Osteoblast (primary cell): ENCODE results near the gene ASPG. TPM values are rescaled to one million over a fixed set of nuclear protein-coding genes. Genes with fewer than 3 reads are reported as not detected.

ENCODE experiments used
- DNase-seq: peaks from one replicate; pipeline ENCODE4 v3.0.0; 2011; ENCODE audit warnings: low spot score, mixed read lengths; ENCODE audit not compliant: insufficient read length; ENCODE audit errors: missing footprints
- H2AFZ ChIP-seq: 2 replicates; pipeline ENCODE4 v1.6.0; 2011; ENCODE audit warnings: mild to moderate bottlenecking, low read length
- H3K27ac ChIP-seq: 2 replicates; pipeline ENCODE4 v1.5.1; 2011; ENCODE audit warnings: mild to moderate bottlenecking, low read depth, low read length, moderate library complexity
- H3K27me3 ChIP-seq: 2 replicates; pipeline ENCODE4 v1.6.0; 2012; ENCODE audit warnings: mild to moderate bottlenecking, control low read depth, inconsistent platforms, low read length, moderate library complexity; ENCODE audit not compliant: insufficient read depth
- H3K36me3 ChIP-seq: 2 replicates; pipeline ENCODE4 v1.5.1; 2011; ENCODE audit warnings: mild to moderate bottlenecking, low read length, control low read depth, moderate library complexity; ENCODE audit not compliant: insufficient read depth
- H3K4me1 ChIP-seq: 2 replicates; pipeline ENCODE4 v1.5.1; 2011; ENCODE audit warnings: mild to moderate bottlenecking, low read length, control low read depth, moderate library complexity; ENCODE audit not compliant: insufficient read depth
- H3K4me2 ChIP-seq: 2 replicates; pipeline ENCODE4 v1.6.0; 2011; ENCODE audit warnings: mild to moderate bottlenecking, low read length; ENCODE audit not compliant: insufficient read depth
- H3K4me3 ChIP-seq: fragments of 200-600 bp; sonication (generic); 3 replicates; pipeline ENCODE4 v1.5.1; 2012; ENCODE audit warnings: mild to moderate bottlenecking, low read length, inconsistent platforms; ENCODE audit not compliant: insufficient read depth
- H3K79me2 ChIP-seq: 2 replicates; pipeline ENCODE4 v1.6.0; 2012; ENCODE audit warnings: mild to moderate bottlenecking, low read length, control low read depth, inconsistent platforms; ENCODE audit not compliant: insufficient read depth
- H3K9me3 ChIP-seq: 2 replicates; pipeline ENCODE4 v1.5.1; 2011; ENCODE audit warnings: low read depth, low read length, control low read depth
- H4K20me1 ChIP-seq: 2 replicates; pipeline ENCODE4 v1.6.0; 2012; ENCODE audit warnings: mild to moderate bottlenecking, low read length, control low read depth; ENCODE audit not compliant: insufficient read depth
- total RNA-seq: library from RNA; depleted of rRNA; stranded (reverse); fragments of >200 nt; gene quantifications from 2 replicates; pipeline ENCODE4 v1.2.3, GENCODE V29; 2012
- TF ChIP-seq, protein P1 (sequence below): IDR thresholded peaks from 2 replicates; pipeline ENCODE4 v1.5.1; 2011; ENCODE audit warnings: mild to moderate bottlenecking, low read depth, low read length, moderate library complexity; ENCODE audit errors: extremely low read depth

Gene ASPG
- total RNA-seq, 1 donor, result not detected

- no peaks in the 10 kb centered on the region for H3K9me3 ChIP-seq
- DNase-seq, result peak; percentile 96
Observed at GRCh38 chr14:104130974-104131651, 45.6 kb downstream of the ASPG start.

GRCh38 chr14:104131968-104132732 is 46.6 kb downstream of the ASPG start:
- Histone ChIP-seq H3K36me3 (no peaks in the 10 kb centered on the region), H3K27ac (no peak overlapping the region), H3K4me3 (no peak overlapping the region), H3K9me3 (no peaks in the 10 kb centered on the region), H3K4me2 (no peak overlapping the region), H3K27me3 (peaks cover 19% of the 10 kb centered on the region), H4K20me1 (no peaks in the 10 kb centered on the region), H3K79me2 (no peaks in the 10 kb centered on the region), H3K4me1 (no peaks in the 10 kb centered on the region), H2AFZ (no peak overlapping the region)
- DNase-seq, result peak; percentile 58
- TF ChIP-seq, protein P1, sequence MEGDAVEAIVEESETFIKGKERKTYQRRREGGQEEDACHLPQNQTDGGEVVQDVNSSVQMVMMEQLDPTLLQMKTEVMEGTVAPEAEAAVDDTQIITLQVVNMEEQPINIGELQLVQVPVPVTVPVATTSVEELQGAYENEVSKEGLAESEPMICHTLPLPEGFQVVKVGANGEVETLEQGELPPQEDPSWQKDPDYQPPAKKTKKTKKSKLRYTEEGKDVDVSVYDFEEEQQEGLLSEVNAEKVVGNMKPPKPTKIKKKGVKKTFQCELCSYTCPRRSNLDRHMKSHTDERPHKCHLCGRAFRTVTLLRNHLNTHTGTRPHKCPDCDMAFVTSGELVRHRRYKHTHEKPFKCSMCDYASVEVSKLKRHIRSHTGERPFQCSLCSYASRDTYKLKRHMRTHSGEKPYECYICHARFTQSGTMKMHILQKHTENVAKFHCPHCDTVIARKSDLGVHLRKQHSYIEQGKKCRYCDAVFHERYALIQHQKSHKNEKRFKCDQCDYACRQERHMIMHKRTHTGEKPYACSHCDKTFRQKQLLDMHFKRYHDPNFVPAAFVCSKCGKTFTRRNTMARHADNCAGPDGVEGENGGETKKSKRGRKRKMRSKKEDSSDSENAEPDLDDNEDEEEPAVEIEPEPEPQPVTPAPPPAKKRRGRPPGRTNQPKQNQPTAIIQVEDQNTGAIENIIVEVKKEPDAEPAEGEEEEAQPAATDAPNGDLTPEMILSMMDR, result no peak

More at GRCh38 chr14:104130974-104131651, 45.6 kb downstream of the ASPG start:
- no peaks in the 10 kb centered on the region for H4K20me1 ChIP-seq
- H2AFZ ChIP-seq, result no peak overlapping the region
- TF ChIP-seq, protein P1, result peak; percentile 56
- H3K27ac ChIP-seq, result no peak overlapping the region
- peaks cover 10% of the 10 kb centered on the region for H3K27me3 ChIP-seq
- no peaks in the 10 kb centered on the region for H3K36me3 ChIP-seq
- H3K4me3 ChIP-seq, result no peak overlapping the region
- H3K4me2 ChIP-seq, result no peak overlapping the region
- H3K4me1 ChIP-seq, result no peaks in the 10 kb centered on the region
- H3K79me2 ChIP-seq, result no peaks in the 10 kb centered on the region

GRCh38 chr14:104132981-104133380 is 47.5 kb downstream of the ASPG start:
- peak; percentile 68 for DNase-seq
- H4K20me1 ChIP-seq, result no peaks in the 10 kb centered on the region
- TF ChIP-seq, protein P1, result no peak

DNA sequence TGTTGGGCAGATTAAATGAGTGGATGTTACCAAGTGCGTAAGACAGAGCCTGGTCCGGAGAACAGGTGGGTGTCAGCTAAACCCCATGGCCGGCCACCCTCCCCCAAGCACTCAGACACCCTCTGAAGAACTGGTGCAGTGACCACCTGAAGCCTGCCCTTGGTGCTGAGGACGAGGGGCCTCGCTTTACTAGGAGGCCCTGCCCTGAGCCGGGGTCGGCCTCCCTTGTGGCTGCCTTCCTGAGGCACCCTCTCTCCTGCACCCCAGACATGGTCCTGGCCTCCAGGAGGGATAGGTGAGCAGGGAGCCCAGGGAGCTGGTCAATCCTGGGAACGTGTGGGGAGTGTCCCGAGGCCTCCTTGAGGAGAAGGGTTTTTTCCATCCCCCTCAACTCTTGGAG is 48.0 kb downstream of the ASPG start:
- no peaks in the 10 kb centered on the region for H3K79me2 ChIP-seq
- H3K4me2 ChIP-seq, result no peak overlapping the region
- H3K27ac ChIP-seq, result no peak overlapping the region
- H3K36me3 ChIP-seq, result no peaks in the 10 kb centered on the region
- DNase-seq, result peak; percentile 83
- no peaks in the 10 kb centered on the region for H4K20me1 ChIP-seq
- H3K27me3 ChIP-seq, result peaks cover 26% of the 10 kb centered on the region
- no peak overlapping the region for H2AFZ ChIP-seq
- no peaks in the 10 kb centered on the region for H3K4me1 ChIP-seq
- TF ChIP-seq, protein P1, result no peak
- H3K4me3 ChIP-seq, result no peak overlapping the region
- H3K9me3 ChIP-seq, result no peaks in the 10 kb centered on the region

More at GRCh38 chr14:104132981-104133380, 47.5 kb downstream of the ASPG start:
- Histone ChIP-seq H3K4me3 (no peak overlapping the region), H2AFZ (no peak overlapping the region), H3K79me2 (no peaks in the 10 kb centered on the region), H3K27me3 (peaks cover 24% of the 10 kb centered on the region), H3K27ac (no peak overlapping the region), H3K9me3 (no peaks in the 10 kb centered on the region), H3K36me3 (no peaks in the 10 kb centered on the region), H3K4me1 (no peaks in the 10 kb centered on the region), H3K4me2 (no peak overlapping the region)
